Left renal cortex interstitium (tissue), 4 donors: ENCODE measurements around the gene MINDY4B. TPM values are rescaled to one million over a fixed set of nuclear protein-coding genes. Genes with fewer than 3 reads are reported as not detected.

Experiments
- DNase-seq, 4 donors: peaks; one replicate each; pipeline ENCODE4 v3.0.0-alpha.2; 2013; ENCODE audit warnings: low read depth in 4 of 4, low spot score in 2 of 4, missing footprints in 1 of 4
- polyA plus RNA-seq, 4 donors: library from polyadenylated mRNA; unstranded; fragments of 120-200 nt; gene quantifications; one replicate each; pipeline ENCODE4 v1.2.1, GENCODE V29; 2013; ENCODE audit not compliant: insufficient read length in 4 of 4

MINDY4B gene
- not detected for polyA plus RNA-seq

DNA sequence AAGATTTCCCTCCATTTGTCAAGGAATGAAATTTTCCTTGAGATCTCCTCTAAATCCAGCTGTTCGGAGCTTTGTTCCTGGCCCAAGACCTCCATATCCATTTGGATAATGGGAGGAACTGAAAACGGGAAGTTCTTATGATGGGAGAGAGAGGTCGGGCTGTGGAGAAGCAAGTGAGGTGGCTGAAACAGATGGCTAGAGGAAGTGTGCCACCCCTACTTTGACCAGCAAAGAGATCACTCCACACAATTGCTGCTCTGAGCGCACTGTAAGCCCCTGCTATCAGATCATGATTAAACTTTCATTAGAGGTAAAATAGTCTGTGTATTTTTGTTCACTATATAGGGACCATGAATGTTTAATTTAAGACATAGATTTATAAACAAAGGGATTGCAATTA, at the start of gene MINDY4B:
MINDY4B (minus strand) TSS at position 101 of the 400 bp plus-strand sequence; CDS start at position 101, 0 bp downstream.
- no peak for DNase-seq

DNA sequence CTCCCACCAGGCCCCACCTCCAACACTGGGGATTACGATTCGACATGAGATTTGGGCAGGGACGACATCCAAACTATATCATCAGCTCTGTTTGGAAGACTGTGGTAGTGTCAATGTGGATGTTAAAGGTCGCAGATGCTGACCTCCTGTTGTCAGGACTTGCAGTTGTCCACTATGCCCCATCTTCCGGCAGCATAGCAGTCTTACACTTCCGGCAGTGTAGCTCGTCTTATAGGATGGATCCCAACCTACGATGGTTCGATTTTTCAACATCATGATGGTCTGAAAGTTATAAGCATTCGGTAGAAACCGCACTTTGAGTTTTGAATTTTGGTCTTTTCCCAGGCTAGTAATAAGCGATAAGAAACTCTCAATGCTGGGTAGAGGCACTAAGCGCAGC, 46.7 kb upstream of the MINDY4B start:
- no peak for DNase-seq

DNA sequence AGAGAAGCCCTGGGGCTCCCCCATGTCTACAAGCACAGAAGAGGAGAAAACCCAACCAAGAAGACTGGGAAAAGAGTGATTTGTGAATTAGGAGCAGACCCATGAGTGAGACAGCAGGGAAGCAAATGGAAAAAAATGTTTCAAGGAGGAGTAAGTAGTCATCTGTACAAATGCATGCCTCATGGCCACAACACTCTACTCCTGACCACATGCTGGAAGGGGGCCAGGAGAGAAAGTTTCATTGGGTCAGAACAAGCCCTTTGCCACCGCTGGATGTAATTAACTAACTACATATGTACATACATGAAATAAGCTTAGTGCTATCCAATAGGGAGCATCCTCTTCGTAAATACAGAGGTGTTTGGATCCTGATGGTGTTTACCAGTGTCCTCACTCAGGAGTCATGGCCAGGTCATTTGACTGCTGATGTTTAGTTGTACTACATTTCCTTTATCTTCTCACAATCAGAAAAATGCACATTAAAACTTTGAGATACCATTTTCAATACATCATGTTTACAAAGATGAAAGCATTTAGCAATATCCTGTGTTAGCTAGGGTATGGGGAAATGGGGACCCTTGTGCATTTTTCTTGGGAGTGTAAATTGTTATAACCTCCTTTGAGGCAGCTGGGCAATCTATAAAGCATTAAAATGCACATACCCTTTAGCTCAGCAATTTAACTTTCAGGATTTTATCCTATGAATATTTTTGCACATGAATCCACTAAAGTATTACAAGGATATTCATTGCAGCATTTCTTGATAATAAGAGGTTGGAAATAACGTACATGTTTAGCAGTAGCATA, 40.2 kb upstream of the MINDY4B start:
- DNase-seq = no peak

DNA sequence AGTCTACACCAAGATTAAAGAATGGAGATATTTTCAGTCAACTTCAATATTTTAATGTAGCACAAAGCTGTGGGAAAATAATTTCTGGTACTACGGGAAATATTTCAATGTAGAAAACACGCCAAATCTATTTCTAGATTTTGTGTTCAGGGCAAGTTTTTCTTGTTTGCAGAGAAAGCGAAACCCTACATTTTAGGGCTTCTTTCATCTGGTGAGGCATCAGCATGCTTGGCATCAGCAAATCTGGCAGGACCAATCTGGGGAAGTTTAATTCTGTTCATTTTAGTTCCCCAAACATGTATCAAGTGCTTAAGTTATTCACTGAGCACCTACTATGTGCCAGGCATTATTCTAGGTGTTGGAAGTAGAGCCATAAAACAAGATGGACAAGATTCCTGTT, 37.0 kb upstream of the MINDY4B start:
- no peak for DNase-seq

DNA sequence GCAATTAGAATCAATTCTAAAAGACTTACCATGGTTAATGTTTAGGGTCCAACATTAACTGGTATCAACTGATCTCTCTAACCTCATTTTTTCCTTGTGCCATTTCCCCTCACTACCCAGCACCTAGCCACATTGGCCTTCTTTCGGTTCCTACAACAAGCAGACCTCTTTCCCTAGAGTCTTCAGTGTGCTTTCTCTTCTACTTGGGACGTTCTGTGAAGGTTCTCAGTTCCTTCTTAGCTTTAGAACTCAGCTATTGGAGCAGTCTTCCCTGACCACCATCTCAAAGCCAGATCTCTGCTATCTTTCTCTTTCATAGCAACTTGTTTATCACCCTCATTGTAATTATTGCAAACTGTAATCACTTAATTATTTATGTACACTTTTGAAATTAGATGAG, 31.5 kb upstream of the MINDY4B start:
- DNase-seq = no peak

DNA sequence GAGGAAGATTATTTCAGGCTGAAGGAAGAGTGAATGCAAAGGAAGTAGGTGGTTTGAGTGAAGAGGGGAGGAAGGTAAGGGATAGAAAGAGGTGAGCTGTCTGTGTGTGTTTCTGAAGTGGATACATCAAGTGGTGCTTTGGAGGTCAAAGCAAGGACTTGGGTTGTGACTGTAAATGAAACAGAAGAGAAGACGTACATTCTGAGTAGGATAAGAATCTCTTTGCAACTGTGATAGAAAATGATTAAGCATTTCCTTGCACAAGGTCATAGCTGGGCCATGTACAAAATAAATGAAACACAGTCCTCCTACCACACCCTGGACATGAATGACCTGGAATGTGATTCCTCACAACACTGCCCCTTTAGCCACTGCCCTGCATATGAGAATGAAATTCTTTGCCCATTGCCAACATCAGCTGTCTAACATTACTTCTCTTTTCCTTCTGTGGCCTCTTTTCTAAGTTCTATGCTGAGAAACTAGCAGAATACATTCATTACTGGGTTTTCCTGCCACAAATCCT, 28.3 kb upstream of the MINDY4B start:
- DNase-seq = no peak

DNA sequence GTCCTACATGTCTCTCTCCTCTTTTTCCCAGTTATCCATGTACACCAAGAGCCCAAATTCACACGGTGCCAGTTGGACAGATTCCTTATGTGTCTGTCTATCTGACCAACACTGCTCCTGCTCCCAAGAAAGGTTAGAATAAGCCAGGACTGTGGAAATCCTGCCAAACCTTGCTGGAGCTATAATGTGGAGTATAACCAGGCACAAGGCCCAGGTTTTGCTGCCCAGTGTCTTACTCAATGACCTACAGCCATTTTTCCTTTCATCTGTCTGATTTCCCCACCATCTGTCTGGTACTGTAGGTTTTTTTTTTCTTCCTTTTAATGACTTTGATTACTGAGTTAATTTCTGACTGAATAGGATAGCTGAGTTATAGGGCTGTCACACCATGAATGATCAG, 26.5 kb upstream of the MINDY4B start:
- DNase-seq = no peak

DNA sequence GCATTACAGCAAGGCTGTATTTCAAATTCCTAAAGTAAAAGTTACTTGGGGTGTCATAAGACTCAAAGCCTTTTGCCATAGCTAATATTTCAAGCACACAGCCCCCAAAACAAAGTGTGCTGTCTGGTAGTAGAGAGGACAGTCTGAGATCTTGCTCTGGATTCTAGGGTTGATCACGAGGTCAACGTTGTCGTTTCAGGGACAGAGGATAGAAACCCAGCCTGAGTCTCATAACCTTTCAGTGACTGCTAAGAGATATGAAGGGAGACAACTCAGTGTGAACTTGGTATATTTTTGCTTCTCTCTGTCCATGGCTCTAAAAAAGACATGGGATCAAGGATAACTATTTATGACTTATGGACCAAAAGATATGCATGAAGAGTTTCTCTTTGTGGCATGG, 25.6 kb upstream of the MINDY4B start:
- no peak for DNase-seq

DNA sequence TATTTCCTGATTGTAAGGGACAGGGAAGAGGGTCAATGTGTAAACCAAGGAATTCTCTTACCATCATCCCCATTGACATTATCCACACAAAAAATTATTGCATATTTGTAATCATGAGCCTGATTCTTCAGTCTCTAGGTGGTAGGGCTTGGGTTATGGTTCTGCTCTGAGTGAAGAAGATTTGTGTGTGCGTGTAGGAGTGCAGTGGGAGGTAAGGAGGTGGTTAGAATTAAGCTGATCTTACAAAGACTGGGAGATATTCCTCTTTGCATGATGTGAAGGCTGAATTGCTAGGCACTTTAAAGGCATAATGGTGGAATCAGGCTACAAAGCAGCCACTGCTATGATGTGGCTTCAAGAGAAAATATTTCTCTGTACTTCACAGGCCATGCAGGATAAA, 23.0 kb upstream of the MINDY4B start:
- DNase-seq = no peak

DNA sequence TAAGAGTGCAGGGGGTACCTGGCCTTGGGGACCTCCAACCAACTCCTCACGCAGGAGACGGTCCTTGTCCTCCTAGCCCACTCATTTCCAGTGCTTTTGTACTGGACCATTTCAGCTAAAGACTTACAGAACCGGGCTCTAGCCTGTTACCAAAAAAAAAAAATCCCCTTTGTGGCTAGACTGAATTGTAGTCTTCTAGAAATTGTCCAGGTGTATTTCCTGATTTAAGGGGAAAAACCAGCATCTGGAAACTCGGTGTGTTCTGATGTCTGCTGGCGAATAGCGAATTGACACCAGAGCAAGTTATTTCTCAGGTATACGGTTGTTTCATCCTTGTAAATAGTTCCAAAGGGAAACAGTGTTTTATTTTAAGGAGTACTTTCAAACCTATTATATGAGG, 21.1 kb upstream of the MINDY4B start:
- DNase-seq = no peak

DNA sequence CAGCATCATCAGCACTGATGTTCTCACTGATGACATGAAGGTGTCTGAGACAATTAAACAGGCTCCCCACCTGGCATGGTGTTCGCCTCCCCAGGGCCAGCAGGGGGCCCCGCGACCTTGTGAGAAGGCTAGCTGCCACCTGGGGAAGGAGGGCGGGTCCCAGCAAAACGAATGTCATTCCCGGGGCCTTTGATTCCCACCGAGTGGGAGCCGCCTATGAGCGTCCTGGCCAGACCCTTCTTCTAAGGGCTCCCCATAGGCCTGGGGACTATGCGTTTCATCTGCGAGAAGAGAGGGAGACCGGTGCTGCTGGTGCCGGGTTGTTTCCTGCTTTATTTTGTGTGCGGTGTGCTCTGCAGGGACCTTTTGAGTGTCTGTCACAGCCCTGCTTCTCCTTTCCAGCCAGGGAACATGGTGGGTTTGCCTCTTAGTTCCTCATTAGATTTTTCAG, 20.5 kb upstream of the MINDY4B start:
- no peak for DNase-seq

DNA sequence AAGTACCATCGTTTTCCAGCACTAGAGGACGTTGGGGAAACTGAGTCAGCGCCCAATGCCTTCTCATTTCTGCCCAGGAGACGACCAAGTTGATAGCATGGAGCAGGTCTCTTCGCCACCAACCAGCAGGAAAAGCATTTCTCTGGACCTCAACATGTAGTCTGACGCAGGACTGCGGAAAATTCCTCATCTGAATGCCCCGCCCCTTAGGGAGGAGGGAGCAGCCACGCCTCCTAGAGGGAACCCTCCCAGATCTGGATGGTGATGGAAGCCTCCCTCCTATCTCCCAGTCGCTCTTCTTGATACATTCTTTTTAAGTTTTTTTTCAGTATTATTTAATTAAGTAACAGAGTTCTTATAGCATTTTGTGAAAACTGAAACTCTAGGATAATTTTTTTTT, 17.4 kb upstream of the MINDY4B start:
- no peak for DNase-seq

DNA sequence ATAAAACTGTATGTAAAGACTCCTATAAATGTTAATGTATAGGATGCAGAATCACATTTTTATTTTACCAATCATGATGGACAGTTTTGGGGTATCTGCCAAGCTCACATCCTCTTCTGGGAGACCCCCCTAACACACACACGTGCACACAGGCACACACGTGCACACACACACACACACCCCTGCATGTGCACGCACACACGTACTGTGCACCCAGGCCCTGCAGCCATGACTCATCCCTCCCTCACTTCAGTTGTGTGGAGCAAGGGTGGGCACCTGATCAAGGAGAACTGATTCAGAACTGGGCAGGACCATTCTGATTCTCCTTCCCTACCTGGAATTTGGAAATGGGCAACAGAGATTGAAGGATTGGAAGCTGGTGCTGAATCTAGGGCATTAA, 16.0 kb upstream of the MINDY4B start:
- DNase-seq = no peak

DNA sequence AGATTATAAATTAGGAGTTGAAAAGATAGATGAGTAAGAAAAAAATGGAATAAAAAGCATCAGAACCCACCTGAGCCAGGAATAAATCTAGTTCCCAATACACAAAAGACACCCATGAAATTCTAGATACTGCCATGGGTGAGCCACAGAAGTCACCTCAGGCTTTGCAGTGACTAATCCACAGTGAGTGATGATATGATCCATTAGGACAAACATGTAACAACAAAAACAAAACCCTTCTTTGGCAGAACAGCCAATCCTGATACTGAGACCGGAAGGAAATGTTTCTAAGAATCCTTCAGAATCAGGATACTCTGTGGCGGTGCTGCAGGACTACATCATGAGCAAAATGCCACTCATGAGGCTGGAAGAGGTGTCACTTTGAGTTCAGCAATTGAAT, 15.0 kb upstream of the MINDY4B start:
- DNase-seq = no peak

DNA sequence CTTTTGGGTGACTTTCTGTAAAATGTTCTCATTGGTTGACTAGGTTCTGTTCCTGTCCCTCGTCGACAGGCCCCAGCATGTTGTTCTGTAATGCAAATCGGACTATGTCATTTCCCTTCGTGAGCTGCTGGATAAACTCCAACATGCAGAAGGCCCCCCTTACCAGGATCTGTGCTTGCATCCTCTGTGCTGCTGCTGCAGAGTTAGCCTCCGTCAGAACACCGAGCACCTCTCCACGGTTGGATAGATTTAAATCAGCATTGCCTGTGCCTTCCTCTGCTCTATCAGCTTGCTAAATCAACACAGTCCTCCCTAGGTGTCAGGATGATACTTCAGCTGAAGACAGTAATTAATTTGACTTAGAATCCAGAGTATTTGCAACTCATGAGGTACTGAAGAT, 12.7 kb upstream of the MINDY4B start:
- DNase-seq = peak in 1 of 4 donors; percentile 23

DNA sequence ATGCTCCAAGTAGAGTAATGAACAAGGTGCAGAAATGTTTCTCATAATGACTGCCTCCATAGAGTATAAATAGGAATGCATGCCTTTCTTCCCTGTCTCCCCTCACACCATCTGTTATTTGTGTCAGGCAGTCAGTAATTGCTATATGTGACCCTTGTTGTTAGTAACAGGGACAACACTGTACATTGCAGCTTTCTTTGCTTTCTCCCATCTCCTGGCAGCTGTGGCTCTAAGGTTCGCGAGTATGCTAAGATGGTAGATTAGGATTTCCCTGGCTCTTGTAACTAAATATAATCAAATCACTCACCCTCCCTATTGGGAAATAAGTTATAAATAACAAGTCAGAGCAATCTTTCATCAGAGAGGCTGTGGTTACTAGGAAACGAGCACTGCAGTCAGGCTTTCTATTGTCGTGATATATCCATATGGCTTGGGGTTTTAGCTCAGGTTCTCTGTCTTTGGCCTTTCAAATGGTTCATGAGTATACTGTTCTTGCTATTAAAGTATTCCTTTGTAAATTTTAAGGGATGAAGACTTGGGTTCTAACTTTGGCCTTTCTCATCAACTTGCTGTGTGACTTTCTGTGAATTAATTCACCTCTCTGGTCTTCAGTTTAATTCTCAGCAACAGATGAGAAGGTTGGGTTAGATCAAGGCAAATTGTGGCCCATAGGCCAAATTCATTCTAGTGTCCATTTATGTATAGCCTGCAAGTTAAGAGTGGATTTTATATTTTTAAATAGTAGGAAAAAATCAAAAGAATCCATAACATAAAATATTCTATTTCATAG, 8.1 kb upstream of the MINDY4B start:
- DNase-seq = no peak

DNA sequence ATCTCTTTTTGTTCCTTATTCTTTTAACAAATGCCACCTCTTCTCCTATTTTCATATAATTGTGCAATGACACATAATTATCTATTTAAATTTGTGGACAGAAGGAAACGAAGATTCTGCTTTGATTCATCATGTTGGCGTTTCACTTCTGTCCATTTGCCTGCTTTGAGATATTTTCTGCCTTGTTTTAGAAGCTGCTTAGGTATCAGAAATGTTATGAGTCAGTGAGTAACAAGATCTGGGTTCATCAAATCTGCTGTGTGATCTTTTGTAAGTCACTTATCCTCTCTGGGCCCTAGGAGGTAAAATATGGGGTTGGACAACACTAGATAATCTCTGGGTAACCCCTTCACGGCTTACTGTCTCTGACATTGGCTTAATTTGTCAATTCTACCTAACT, 7.3 kb upstream of the MINDY4B start:
- DNase-seq = no peak

DNA sequence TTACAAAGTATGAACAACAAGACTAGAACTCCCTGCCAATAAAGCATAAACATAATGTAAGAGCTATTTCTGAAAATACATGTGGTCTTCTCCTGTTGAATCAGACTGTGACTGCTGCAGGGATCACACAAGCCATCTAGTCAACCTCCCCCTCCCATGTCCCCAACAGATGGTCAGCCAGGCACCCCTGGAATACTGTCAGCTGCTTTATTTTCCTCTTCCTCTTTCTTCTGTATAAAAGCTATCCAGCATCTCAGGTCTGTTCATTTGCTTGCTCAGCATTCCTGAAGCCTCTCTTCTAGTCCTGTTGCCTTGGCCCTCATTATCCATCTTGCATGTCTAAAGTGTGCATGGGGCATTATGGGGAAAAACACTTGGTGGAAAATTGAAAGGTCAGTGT, 6.5 kb upstream of the MINDY4B start:
- DNase-seq = no peak

DNA sequence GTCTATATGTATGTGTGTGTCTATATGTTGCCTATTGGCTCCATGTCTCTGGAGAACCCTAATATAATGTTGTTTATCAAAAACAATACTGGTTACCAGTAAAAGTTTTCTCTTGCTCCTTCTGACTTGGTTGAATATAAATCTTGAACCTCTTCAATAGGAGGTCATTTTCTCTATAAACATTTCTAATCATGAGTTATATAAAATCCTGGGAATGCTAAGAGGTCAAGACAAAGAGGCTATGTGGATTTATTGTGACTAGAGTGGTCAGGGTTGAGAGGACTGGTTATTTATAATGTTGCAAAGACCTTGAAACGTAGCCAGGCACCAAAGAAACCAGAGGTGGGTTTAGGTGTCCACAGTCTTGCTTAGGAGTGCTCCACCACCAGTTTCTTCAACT, 1.2 kb upstream of the MINDY4B start:
- peak in 3 of 4 donors; percentile 18 to 48 (median 39) for DNase-seq

DNA sequence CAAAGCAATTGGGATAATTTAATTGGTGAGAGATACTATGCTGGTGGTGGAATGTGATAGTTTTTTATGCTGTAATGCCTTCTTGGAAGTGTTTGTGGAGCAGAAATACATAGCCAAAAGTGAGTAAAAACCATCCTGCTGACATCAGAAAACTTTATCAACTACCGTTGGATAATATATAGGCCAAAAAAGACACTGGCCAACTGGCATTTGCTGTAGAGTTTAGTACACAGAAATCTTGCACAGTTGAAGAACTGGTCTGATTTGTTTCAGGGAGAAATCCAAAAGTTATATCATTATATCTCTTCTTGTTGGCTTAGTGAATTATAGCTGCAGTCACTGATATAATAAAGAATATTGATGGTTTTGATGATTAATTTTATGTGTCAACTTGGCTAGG, 507 bp upstream of the MINDY4B start:
- DNase-seq = no peak

DNA sequence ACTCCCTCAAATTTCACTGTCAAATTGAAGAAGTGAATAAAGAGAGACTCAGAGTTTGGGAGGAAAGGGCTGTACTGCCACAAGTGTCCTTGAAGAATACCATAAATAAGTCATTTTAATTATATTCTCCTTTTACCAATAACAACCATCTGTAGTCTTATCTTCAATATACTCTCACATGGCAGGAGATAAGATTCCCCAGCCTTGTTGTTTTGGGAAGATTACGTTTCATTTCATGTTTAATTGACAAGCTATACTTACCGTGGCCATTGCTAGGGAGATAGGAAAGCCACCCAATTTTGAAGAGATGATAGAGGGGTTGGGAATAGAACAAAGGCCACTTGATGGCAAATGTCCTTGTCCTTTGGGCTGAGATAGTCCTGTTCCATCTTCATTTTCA, 2.3 kb downstream of the MINDY4B start:
- no peak for DNase-seq

DNA sequence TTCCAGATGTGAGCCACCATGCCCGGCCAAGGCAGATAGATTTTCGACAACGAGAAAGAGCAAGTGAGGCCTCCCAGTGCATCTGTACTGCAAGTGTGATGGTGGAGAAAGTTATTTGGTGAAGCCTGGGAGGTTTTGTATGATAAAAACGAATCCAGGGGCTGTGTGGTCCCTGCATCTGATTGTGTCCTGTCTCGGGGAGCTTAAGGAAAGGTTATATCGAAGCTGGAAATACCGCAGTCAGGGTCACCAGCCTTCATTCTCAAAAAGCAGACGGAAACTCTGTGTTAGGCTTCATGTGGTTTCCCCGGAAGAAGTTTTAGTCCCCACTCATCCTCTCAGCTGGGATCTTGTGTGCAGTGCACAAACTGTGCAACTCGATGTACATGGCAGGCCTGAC, 3.4 kb downstream of the MINDY4B start:
- no peak for DNase-seq
